22Rv1 (cell line): ENCODE data around the gene PIP5K1B.

Experiments
- ZFX ChIP-seq: fragments of 450-650 bp; IDR thresholded peaks from 2 replicates; pipeline ENCODE4 v1.6.1; 2017; ENCODE audit warnings: antibody characterized with exemption, borderline replicate concordance
- TF ChIP-seq, protein P1 (sequence below): fragments of 450-650 bp; IDR thresholded peaks from 2 replicates; pipeline ENCODE4 v1.5.1; 2017; ENCODE audit warnings: mild to moderate bottlenecking

GRCh38 chr9:68721666-68722330 lies 16.8 kb downstream of the PIP5K1B start:
- TF ChIP-seq, protein P1, sequence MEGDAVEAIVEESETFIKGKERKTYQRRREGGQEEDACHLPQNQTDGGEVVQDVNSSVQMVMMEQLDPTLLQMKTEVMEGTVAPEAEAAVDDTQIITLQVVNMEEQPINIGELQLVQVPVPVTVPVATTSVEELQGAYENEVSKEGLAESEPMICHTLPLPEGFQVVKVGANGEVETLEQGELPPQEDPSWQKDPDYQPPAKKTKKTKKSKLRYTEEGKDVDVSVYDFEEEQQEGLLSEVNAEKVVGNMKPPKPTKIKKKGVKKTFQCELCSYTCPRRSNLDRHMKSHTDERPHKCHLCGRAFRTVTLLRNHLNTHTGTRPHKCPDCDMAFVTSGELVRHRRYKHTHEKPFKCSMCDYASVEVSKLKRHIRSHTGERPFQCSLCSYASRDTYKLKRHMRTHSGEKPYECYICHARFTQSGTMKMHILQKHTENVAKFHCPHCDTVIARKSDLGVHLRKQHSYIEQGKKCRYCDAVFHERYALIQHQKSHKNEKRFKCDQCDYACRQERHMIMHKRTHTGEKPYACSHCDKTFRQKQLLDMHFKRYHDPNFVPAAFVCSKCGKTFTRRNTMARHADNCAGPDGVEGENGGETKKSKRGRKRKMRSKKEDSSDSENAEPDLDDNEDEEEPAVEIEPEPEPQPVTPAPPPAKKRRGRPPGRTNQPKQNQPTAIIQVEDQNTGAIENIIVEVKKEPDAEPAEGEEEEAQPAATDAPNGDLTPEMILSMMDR = no peak
- no peak for TF ChIP-seq ZFX
